Panc1 (cell line): ENCODE data around the gene RGS14. TPM values are rescaled to one million over a fixed set of nuclear protein-coding genes. Genes with fewer than 3 reads are reported as not detected.

Experiments used
- ATAC-seq: fragments of 200-7000 bp; cut with Tn5 transposase; 2 replicates; pipeline ENCODE4 v1.9.1; 2020; ENCODE audit warnings: mild to moderate bottlenecking, moderate library complexity
- BruUV-seq: library from RNA; stranded (reverse); fragments of 400-500 nt; replicated peaks from 2 replicates; lab custom pipeline; 2021; lab: Mats Ljungman, UMichigan
- CTCF ChIA-PET: fragments of 300-600 bp; sonication (Branson Sonifier 250); formaldehyde crosslinking; loops from one replicate; lab custom pipeline; 2022; ENCODE audit warnings: antibody characterized with exemption; lab: Charles Lee
- POLR2A ChIA-PET: fragments of 300-600 bp; sonication (Branson Sonifier 250); formaldehyde crosslinking; loops from one replicate; lab custom pipeline; 2022; ENCODE audit warnings: antibody characterized with exemption; lab: Charles Lee
- DNase-seq: peaks from one replicate; pipeline ENCODE4 v3.0.0-alpha.2; 2010; ENCODE audit warnings: low read depth, low spot score
- H3K27ac ChIP-seq: 2 replicates; pipeline ENCODE4 v1.5.1; 2011; ENCODE audit warnings: mild to moderate bottlenecking, low read length, inconsistent platforms
- H3K27me3 ChIP-seq: fragments of 200-500 bp; sonication (Bioruptor generic); 2 replicates; pipeline ENCODE4 v1.6.0; 2014; ENCODE audit warnings: low read length, inconsistent platforms; ENCODE audit not compliant: control insufficient read depth, insufficient read depth
- H3K36me3 ChIP-seq: fragments of 200-500 bp; sonication (Bioruptor generic); 2 replicates; pipeline ENCODE4 v1.5.1; 2014; ENCODE audit warnings: inconsistent platforms, mild to moderate bottlenecking, low read length, moderate library complexity; ENCODE audit not compliant: control insufficient read depth, insufficient read depth
- H3K4me1 ChIP-seq: 2 replicates; pipeline ENCODE4 v1.5.1; 2011; ENCODE audit warnings: inconsistent platforms, mild to moderate bottlenecking, low read length, moderate library complexity; ENCODE audit not compliant: control insufficient read depth, insufficient read depth
- H3K4me3 ChIP-seq, 2 experiments: 2 replicates each; pipeline ENCODE4 v1.5.1; 2011 to 2012; ENCODE audit warnings: low read depth in 2 of 2, low read length in 2 of 2, mild to moderate bottlenecking in 2 of 2, inconsistent platforms in 1 of 2, moderate library complexity in 1 of 2
- H3K9me3 ChIP-seq: fragments of 200-500 bp; sonication (Bioruptor generic); 2 replicates; pipeline ENCODE4 v1.5.1; 2014; ENCODE audit warnings: low read depth, mild to moderate bottlenecking, inconsistent platforms, low read length, moderate library complexity; ENCODE audit not compliant: control insufficient read depth, insufficient read depth
- POLR2AphosphoS5 ChIP-seq: IDR thresholded peaks from 2 replicates; pipeline ENCODE4 v1.6.1; 2012; ENCODE audit warnings: mild to moderate bottlenecking, low read depth, low read length, moderate library complexity
- SIN3A ChIP-seq: IDR thresholded peaks from 2 replicates; pipeline ENCODE4 v1.6.1; 2012; ENCODE audit warnings: low read depth, mild to moderate bottlenecking, low read length, moderate library complexity, borderline replicate concordance; ENCODE audit not compliant: insufficient read depth
- TCF7L2 ChIP-seq: IDR thresholded peaks from 2 replicates; pipeline ENCODE4 v1.6.1; 2011; ENCODE audit warnings: mild to moderate bottlenecking, low read depth, low read length, inconsistent platforms
- in situ Hi-C: cut with HindIII; loops from 2 replicates; pipeline ENCODE4 v1.10.0; 2016; ENCODE audit warnings: low sequenced_read_pairs, low pct_unique_long_range_greater_than_20kb
- intact Hi-C: fragments of 100-400 bp; cut with micrococcal nuclease; formaldehyde crosslinking; loops from one replicate; pipeline ENCODE4 v1.10.0; 2022; ENCODE audit not compliant: unreplicated experiment
- total RNA-seq: library from RNA; stranded (reverse); gene quantifications from one replicate; pipeline ENCODE4 v1.2.1, GENCODE V29; 2021; ENCODE audit not compliant: unreplicated experiment
- TF ChIP-seq, protein P1 (sequence below): fragments of 450-650 bp; IDR thresholded peaks from 2 replicates; pipeline ENCODE4 v1.5.1; 2017; ENCODE audit warnings: mild to moderate bottlenecking
- TF ChIP-seq, protein P2 (sequence below), 2 experiments: IDR thresholded peaks; 2 replicates each; pipeline ENCODE4 v1.6.1; 2011 to 2012; ENCODE audit warnings: low read depth in 2 of 2, control low read depth in 1 of 2, low read length in 1 of 2, mild to moderate bottlenecking in 1 of 2, moderate library complexity in 1 of 2; ENCODE audit not compliant: insufficient read depth in 1 of 2

Gene RGS14
- total RNA-seq, 1 experiment from 2014 or later: 13.5 TPM

GRCh38 chr5:177319913-177320588 is 37.7 kb upstream of the RGS14 start:
- ChIA-PET POLR2A (no interaction called here), CTCF (no interaction called here)
- H3K4me1 ChIP-seq: no peaks in the 10 kb centered on the region; the same call in 1 of the 2 replicates
- no peaks in the 10 kb centered on the region for H3K9me3 ChIP-seq
- in situ Hi-C loops (no loop called here), intact Hi-C loops (loop anchor here (10.0 kb wide), 1 partner anchor 135 kb away; no protein-coding TSS in a partner anchor)
- H3K36me3 ChIP-seq: no peaks in the 10 kb centered on the region
- TF ChIP-seq, protein P1, sequence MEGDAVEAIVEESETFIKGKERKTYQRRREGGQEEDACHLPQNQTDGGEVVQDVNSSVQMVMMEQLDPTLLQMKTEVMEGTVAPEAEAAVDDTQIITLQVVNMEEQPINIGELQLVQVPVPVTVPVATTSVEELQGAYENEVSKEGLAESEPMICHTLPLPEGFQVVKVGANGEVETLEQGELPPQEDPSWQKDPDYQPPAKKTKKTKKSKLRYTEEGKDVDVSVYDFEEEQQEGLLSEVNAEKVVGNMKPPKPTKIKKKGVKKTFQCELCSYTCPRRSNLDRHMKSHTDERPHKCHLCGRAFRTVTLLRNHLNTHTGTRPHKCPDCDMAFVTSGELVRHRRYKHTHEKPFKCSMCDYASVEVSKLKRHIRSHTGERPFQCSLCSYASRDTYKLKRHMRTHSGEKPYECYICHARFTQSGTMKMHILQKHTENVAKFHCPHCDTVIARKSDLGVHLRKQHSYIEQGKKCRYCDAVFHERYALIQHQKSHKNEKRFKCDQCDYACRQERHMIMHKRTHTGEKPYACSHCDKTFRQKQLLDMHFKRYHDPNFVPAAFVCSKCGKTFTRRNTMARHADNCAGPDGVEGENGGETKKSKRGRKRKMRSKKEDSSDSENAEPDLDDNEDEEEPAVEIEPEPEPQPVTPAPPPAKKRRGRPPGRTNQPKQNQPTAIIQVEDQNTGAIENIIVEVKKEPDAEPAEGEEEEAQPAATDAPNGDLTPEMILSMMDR: no peak
- TF ChIP-seq TCF7L2 (no peak), SIN3A (no peak), POLR2AphosphoS5 (no peak)
- TF ChIP-seq, protein P2, sequence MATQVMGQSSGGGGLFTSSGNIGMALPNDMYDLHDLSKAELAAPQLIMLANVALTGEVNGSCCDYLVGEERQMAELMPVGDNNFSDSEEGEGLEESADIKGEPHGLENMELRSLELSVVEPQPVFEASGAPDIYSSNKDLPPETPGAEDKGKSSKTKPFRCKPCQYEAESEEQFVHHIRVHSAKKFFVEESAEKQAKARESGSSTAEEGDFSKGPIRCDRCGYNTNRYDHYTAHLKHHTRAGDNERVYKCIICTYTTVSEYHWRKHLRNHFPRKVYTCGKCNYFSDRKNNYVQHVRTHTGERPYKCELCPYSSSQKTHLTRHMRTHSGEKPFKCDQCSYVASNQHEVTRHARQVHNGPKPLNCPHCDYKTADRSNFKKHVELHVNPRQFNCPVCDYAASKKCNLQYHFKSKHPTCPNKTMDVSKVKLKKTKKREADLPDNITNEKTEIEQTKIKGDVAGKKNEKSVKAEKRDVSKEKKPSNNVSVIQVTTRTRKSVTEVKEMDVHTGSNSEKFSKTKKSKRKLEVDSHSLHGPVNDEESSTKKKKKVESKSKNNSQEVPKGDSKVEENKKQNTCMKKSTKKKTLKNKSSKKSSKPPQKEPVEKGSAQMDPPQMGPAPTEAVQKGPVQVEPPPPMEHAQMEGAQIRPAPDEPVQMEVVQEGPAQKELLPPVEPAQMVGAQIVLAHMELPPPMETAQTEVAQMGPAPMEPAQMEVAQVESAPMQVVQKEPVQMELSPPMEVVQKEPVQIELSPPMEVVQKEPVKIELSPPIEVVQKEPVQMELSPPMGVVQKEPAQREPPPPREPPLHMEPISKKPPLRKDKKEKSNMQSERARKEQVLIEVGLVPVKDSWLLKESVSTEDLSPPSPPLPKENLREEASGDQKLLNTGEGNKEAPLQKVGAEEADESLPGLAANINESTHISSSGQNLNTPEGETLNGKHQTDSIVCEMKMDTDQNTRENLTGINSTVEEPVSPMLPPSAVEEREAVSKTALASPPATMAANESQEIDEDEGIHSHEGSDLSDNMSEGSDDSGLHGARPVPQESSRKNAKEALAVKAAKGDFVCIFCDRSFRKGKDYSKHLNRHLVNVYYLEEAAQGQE (IDR thresholded peaks at IDR 0.05; ENCODE audit: insufficient read depth in 1 of 2, low read depth in 2 of 2, low read length in 1 of 2): no peak
- BruUV-seq: no TSS peak
- H3K27ac ChIP-seq: no peak overlapping the region
- no peak for ATAC-seq
- no peak for DNase-seq
- H3K27me3 ChIP-seq: no peaks in the 10 kb centered on the region
- H3K4me3 ChIP-seq: no peak overlapping the region

- ChIA-PET CTCF (no interaction called here), POLR2A (no interaction called here)
- TF ChIP-seq SIN3A (no peak), POLR2AphosphoS5 (no peak), TCF7L2 (no peak)
- TF ChIP-seq, protein P2 (IDR thresholded peaks at IDR 0.05; ENCODE audit: insufficient read depth in 1 of 2, low read depth in 2 of 2, low read length in 1 of 2): no peak
- TF ChIP-seq, protein P1: no peak
- no peak for ATAC-seq
- H3K27me3 ChIP-seq: no peaks in the 10 kb centered on the region
- H3K4me1 ChIP-seq: peaks cover 4% of the 10 kb centered on the region
- H3K36me3 ChIP-seq: no peaks in the 10 kb centered on the region
- BruUV-seq: TSS peak; percentile 55
- in situ Hi-C loops: no loop called here
- intact Hi-C loops: no loop called here
- no peak overlapping the region for H3K27ac ChIP-seq
- no peak overlapping the region for H3K4me3 ChIP-seq
- DNase-seq: no peak
- H3K9me3 ChIP-seq: no peaks in the 10 kb centered on the region
Measured at GRCh38 chr5:177320879-177321278, 36.8 kb upstream of the RGS14 start.
